ENCODE results near the gene ZNF283. TPM values are rescaled to one million over a fixed set of nuclear protein-coding genes. Genes with fewer than 3 reads are reported as not detected.
"Not testable (repeated sequence)": the region's sequence is repeated elsewhere in the genome, so short reads cannot be mapped to it uniquely, and the experiment has no call there.

ZNF283 gene
- total and polyA plus RNA-seq, 2 donors (not counting 1 experiment from before 2014, with no cell fraction given) = 2.1 to 20.8 TPM

GRCh38 chr19:43812688-43813087 is 14.4 kb upstream of the ZNF283 start:
- H3K27me3 ChIP-seq (replicated peaks in 1 of 4; ENCODE audit: control extremely low read depth in 1 of 4, control insufficient read depth in 3 of 4, insufficient read depth in 4 of 4, low read length in 3 of 4) = peaks cover 0 to 3% (median 0%) of the 10 kb centered on the region in 4 experiments
- no peak for DNase-seq

DNA sequence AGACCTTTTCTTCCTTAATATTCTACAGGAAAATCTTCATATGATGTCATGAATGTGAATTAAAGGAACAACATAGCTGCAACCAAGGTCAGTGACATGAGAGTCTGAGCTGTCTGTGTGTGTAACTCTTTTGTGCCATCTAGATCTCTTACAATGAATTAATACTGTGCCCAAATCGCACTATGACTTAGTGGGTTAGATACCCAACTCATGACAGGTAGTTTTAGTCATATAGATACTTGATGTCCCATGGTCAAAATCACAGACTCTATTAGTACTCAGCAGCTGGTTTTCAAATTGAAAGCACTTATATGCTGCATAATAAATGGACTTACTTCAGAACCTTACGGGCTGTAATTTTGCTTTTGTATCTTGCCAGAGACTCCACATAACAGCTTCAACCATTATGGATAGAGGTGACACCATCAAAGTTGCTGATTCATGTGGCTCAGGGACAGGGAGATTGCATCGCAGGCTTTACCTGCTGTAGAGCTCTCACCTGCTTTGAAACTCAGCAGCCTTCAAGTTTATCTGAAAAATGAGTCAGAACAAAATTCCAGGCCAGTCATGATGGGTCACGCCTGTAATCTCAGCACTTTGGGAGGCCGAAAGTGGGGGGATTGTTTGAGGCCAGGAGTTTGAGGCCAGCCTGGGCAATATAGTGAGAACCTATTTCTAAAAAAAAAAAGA is 12.3 kb upstream of the ZNF283 start:
- Histone ChIP-seq H3K4me3 (ENCODE audit: control extremely low read depth in 1 of 5, extremely low read depth in 1 of 5, insufficient read depth in 1 of 5, low read depth in 2 of 5, low read length in 4 of 5) (no peak overlapping the region), H3K4me2 (replicated peaks; ENCODE audit: low read depth, low read length, poor library complexity, severe bottlenecking) (no peak overlapping the region), H3K4me1 (ENCODE audit: control insufficient read depth in 2 of 2, insufficient read depth in 2 of 2, low read length in 2 of 2) (peaks cover 0 to 1% of the 10 kb centered on the region in 2 donors), H3K79me2 (ENCODE audit: control insufficient read depth, insufficient read depth, low read length) (no peaks in the 10 kb centered on the region), H3K27ac (ENCODE audit: low read length in 2 of 2) (no peak overlapping the region), H3K36me3 (replicated peaks in 1 of 2; ENCODE audit: control extremely low read depth in 1 of 2, control insufficient read depth in 1 of 2, extremely low read depth in 1 of 2, insufficient read depth in 2 of 2, low read length in 1 of 2) (no peaks in the 10 kb centered on the region), H4K20me1 (ENCODE audit: control insufficient read depth, insufficient read depth, low read length, poor library complexity, severe bottlenecking) (no peaks in the 10 kb centered on the region), H3K9me3 (ENCODE audit: control extremely low read depth in 1 of 3, control insufficient read depth in 2 of 3, insufficient read depth in 1 of 3, low read length in 2 of 3) (peaks cover 0 to 1% (median 0%) of the 10 kb centered on the region in 3 donors), H3K27me3 (replicated peaks in 1 of 4; ENCODE audit: control extremely low read depth in 1 of 4, control insufficient read depth in 3 of 4, insufficient read depth in 4 of 4, low read length in 3 of 4) (peaks cover 0 to 12% (median 9%) of the 10 kb centered on the region in 4 experiments), H2AFZ (ENCODE audit: insufficient read depth, low read depth, low read length, poor library complexity, severe bottlenecking) (no peak overlapping the region), H3K9ac (ENCODE audit: low read length) (no peak overlapping the region)
- ATAC-seq (ENCODE audit: low read depth) (no peak), DNase-seq (no peak)
- H3K9me3 Mint-ChIP-seq (ENCODE audit: insufficient read depth) = no peaks in the 10 kb centered on the region
- peaks cover 50% of the 10 kb centered on the region for H3K27me3 Mint-ChIP-seq
- no peak overlapping the region for H3K27ac Mint-ChIP-seq
- TF ChIP-seq EZH2 (IDR thresholded peaks at IDR 0.05; ENCODE audit: borderline replicate concordance, insufficient read depth, low read depth, low read length, poor library complexity, severe bottlenecking) = no peak
- TF ChIP-seq, protein P1, sequence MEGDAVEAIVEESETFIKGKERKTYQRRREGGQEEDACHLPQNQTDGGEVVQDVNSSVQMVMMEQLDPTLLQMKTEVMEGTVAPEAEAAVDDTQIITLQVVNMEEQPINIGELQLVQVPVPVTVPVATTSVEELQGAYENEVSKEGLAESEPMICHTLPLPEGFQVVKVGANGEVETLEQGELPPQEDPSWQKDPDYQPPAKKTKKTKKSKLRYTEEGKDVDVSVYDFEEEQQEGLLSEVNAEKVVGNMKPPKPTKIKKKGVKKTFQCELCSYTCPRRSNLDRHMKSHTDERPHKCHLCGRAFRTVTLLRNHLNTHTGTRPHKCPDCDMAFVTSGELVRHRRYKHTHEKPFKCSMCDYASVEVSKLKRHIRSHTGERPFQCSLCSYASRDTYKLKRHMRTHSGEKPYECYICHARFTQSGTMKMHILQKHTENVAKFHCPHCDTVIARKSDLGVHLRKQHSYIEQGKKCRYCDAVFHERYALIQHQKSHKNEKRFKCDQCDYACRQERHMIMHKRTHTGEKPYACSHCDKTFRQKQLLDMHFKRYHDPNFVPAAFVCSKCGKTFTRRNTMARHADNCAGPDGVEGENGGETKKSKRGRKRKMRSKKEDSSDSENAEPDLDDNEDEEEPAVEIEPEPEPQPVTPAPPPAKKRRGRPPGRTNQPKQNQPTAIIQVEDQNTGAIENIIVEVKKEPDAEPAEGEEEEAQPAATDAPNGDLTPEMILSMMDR (IDR thresholded peaks at IDR 0.05) = no peak
- 100% methylated on average over 1 of the region's 5 CpGs for WGBS (ENCODE audit: insufficient coverage)
- CTCF ChIA-PET = interaction anchor here (10.4 kb wide), 1 partner anchor 71 kb away, joined by 96 read pairs; no protein-coding TSS in a partner anchor
- H3K4me1 Mint-ChIP-seq = no peaks in the 10 kb centered on the region
- no peak overlapping the region for H3K4me3 Mint-ChIP-seq
- intact Hi-C loops (cut with micrococcal nuclease) = loop anchor here (5.0 kb wide), 1 partner anchor 368 kb away; no protein-coding TSS in a partner anchor
- POLR2A ChIA-PET = no interaction called here

More at GRCh38 chr19:43812688-43813087, 14.4 kb upstream of the ZNF283 start:
- Mint-ChIP-seq H3K27me3 (peaks cover 43% of the 10 kb centered on the region), H3K4me3 (no peak overlapping the region), H3K9me3 (ENCODE audit: insufficient read depth) (no peaks in the 10 kb centered on the region), H3K4me1 (no peaks in the 10 kb centered on the region), H3K27ac (no peak overlapping the region)
- POLR2A ChIA-PET = no interaction called here
- no peak for TF ChIP-seq EZH2 (IDR thresholded peaks at IDR 0.05; ENCODE audit: borderline replicate concordance, insufficient read depth, low read depth, low read length, poor library complexity, severe bottlenecking)
- TF ChIP-seq, protein P1 (IDR thresholded peaks at IDR 0.05) = no peak
- no peak overlapping the region for H3K4me3 ChIP-seq (ENCODE audit: control extremely low read depth in 1 of 5, extremely low read depth in 1 of 5, insufficient read depth in 1 of 5, low read depth in 2 of 5, low read length in 4 of 5)
- no peaks in the 10 kb centered on the region for H3K4me1 ChIP-seq (ENCODE audit: control insufficient read depth in 2 of 2, insufficient read depth in 2 of 2, low read length in 2 of 2)
- H2AFZ ChIP-seq (ENCODE audit: insufficient read depth, low read depth, low read length, poor library complexity, severe bottlenecking) = no peak overlapping the region
- peaks cover 0 to 1% (median 0%) of the 10 kb centered on the region in 3 donors for H3K9me3 ChIP-seq (ENCODE audit: control extremely low read depth in 1 of 3, control insufficient read depth in 2 of 3, insufficient read depth in 1 of 3, low read length in 2 of 3)
- no peaks in the 10 kb centered on the region for H4K20me1 ChIP-seq (ENCODE audit: control insufficient read depth, insufficient read depth, low read length, poor library complexity, severe bottlenecking)
- no peak overlapping the region for H3K9ac ChIP-seq (ENCODE audit: low read length)
- CTCF ChIA-PET = interaction anchor here (1.1 to 10.4 kb wide), 4 partner anchors 9 to 293 kb away, joined by 3 to 96 read pairs (median 3); no protein-coding TSS in a partner anchor
- intact Hi-C loops (cut with micrococcal nuclease) = loop anchor here (5.0 kb wide), 1 partner anchor 365 kb away; no protein-coding TSS in a partner anchor
- no peak overlapping the region for H3K27ac ChIP-seq (ENCODE audit: low read length in 2 of 2)
- H3K79me2 ChIP-seq (ENCODE audit: control insufficient read depth, insufficient read depth, low read length) = no peaks in the 10 kb centered on the region
- WGBS (ENCODE audit: insufficient coverage) = 80% methylated on average over 2 of the region's 6 CpGs
- ATAC-seq (ENCODE audit: low read depth) = no peak
- H3K4me2 ChIP-seq (replicated peaks; ENCODE audit: low read depth, low read length, poor library complexity, severe bottlenecking) = no peak overlapping the region
- no peaks in the 10 kb centered on the region for H3K36me3 ChIP-seq (replicated peaks in 1 of 2; ENCODE audit: control extremely low read depth in 1 of 2, control insufficient read depth in 1 of 2, extremely low read depth in 1 of 2, insufficient read depth in 2 of 2, low read length in 1 of 2)

DNA sequence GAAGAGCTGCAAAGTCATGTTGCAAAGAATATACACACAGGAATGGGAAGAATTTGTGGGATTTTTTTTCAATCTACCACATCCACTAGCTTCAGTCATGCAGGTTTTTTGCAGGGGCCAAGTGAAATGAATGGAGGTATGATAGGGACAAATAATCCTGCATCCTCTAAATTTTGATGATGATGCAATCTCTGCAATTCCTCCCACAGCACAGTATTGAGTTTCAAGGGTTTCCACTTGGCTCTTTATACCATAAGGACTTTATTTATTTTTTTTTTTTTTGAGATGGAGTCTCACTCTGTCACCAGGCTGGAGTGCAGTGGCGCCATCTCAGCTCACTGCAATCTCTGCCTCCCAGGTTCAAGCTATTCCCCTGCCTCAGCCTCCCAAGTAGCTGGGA is 9.7 kb upstream of the ZNF283 start:
- WGBS (ENCODE audit: insufficient coverage) = 83% methylated on average over 1 of the region's 1 CpG
- H3K4me1 Mint-ChIP-seq; ATAC-seq (ENCODE audit: low read depth); H3K36me3 ChIP-seq (replicated peaks in 1 of 2; ENCODE audit: control extremely low read depth in 1 of 2, control insufficient read depth in 1 of 2, extremely low read depth in 1 of 2, insufficient read depth in 2 of 2, low read length in 1 of 2); H2AFZ ChIP-seq (ENCODE audit: insufficient read depth, low read depth, low read length, poor library complexity, severe bottlenecking); DNase-seq; H3K9ac ChIP-seq (ENCODE audit: low read length); intact Hi-C loops (cut with micrococcal nuclease); H3K4me2 ChIP-seq (replicated peaks; ENCODE audit: low read depth, low read length, poor library complexity, severe bottlenecking); H3K9me3 Mint-ChIP-seq (ENCODE audit: insufficient read depth); H4K20me1 ChIP-seq (ENCODE audit: control insufficient read depth, insufficient read depth, low read length, poor library complexity, severe bottlenecking); H3K9me3 ChIP-seq (ENCODE audit: control extremely low read depth in 1 of 3, control insufficient read depth in 2 of 3, insufficient read depth in 1 of 3, low read length in 2 of 3); H3K4me3 ChIP-seq (ENCODE audit: control extremely low read depth in 1 of 5, extremely low read depth in 1 of 5, insufficient read depth in 1 of 5, low read depth in 2 of 5, low read length in 4 of 5); H3K79me2 ChIP-seq (ENCODE audit: control insufficient read depth, insufficient read depth, low read length); H3K27ac ChIP-seq (ENCODE audit: low read length in 2 of 2); H3K27ac Mint-ChIP-seq; H3K4me3 Mint-ChIP-seq; CTCF ChIA-PET: not testable (repeated sequence)
- POLR2A ChIA-PET = interaction anchor here (0.7 kb wide), 1 partner anchor 49 kb away, joined by 4 read pairs; no protein-coding TSS in a partner anchor
- peaks cover 56% of the 10 kb centered on the region for H3K27me3 Mint-ChIP-seq
- peaks cover 0 to 24% (median 20%) of the 10 kb centered on the region in 4 experiments for H3K27me3 ChIP-seq (replicated peaks in 1 of 4; ENCODE audit: control extremely low read depth in 1 of 4, control insufficient read depth in 3 of 4, insufficient read depth in 4 of 4, low read length in 3 of 4)
- peaks cover 9 to 12% of the 10 kb centered on the region in 2 donors for H3K4me1 ChIP-seq (ENCODE audit: control insufficient read depth in 2 of 2, insufficient read depth in 2 of 2, low read length in 2 of 2)
